KOPT-K1 (cell line): ENCODE measurements around the gene RAB5IF.
A peak's percentile ranks its signal among the peaks of the same experiment; 100 is the strongest.
"Not testable (repeated sequence)": the region's sequence is repeated elsewhere in the genome, so short reads cannot be mapped to it uniquely, and the experiment has no call there.

Experiments used
- H3K27ac ChIP-seq: fragments of 200-600 bp; sonication (generic); 2 replicates; pipeline ENCODE4 v1.5.1; 2016; ENCODE audit warnings: antibody characterized with exemption, mild to moderate bottlenecking, low read depth, low read length; ENCODE audit not compliant: poor library complexity, severe bottlenecking
- H3K36me3 ChIP-seq: fragments of 200-600 bp; sonication (generic); 2 replicates; pipeline ENCODE4 v1.5.1; 2017; ENCODE audit warnings: antibody characterized with exemption, mild to moderate bottlenecking, low read length, moderate library complexity; ENCODE audit not compliant: insufficient read depth
- H3K9me3 ChIP-seq: fragments of 200-600 bp; sonication (generic); 2 replicates; pipeline ENCODE4 v1.5.1; 2017; ENCODE audit warnings: antibody characterized with exemption, low read length, mild to moderate bottlenecking; ENCODE audit not compliant: insufficient read depth, poor library complexity, severe bottlenecking

Gene RAB5IF

DNA sequence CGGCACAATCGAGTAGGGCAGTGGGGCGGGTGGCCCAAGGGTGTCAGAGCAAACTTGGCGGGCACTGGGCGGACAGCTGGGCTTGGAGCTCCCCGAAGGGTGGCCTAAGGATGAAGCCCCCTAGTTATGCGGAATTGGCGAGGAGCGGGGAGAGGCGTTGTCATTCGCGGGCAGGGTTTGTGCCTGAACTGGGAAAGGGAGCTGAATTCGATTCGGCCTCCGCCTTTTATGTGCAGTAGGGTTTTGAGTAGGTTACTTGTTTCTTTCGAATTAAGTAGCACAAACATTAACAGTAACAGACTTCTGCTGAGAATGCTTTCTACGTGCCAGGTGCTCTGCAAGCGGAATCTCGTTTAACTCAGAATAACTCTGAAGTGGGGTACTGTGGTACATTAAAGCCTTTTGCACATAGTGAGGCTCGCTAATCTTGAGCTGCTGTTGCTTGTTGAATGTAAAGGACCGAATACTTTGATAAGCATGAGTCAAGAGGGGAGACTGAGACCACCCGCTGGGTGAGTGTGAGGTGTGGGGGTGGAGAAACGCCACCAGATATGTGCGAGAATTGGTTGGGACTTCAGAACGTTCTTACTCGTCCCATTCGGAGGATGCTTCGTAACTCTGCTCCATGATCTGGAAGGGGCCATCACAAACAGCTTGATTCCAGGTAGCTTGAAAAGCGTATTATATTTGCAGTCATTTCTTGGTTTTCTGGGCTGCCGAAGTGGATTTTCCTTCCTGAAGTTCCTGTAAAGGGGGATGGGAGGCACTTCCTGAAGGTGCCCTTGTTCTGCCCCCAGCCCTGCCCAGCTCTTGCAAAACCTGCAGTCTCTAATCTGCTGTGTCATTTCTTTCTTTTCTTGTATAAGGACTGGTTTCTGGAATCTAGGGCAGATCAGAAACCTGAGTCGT lies 833 bp downstream of the RAB5IF start:
- H3K27ac ChIP-seq: peak overlapping the region; percentile 85
- H3K9me3 ChIP-seq: no peaks in the 10 kb centered on the region
- H3K36me3 ChIP-seq: peaks cover 42% of the 10 kb centered on the region

DNA sequence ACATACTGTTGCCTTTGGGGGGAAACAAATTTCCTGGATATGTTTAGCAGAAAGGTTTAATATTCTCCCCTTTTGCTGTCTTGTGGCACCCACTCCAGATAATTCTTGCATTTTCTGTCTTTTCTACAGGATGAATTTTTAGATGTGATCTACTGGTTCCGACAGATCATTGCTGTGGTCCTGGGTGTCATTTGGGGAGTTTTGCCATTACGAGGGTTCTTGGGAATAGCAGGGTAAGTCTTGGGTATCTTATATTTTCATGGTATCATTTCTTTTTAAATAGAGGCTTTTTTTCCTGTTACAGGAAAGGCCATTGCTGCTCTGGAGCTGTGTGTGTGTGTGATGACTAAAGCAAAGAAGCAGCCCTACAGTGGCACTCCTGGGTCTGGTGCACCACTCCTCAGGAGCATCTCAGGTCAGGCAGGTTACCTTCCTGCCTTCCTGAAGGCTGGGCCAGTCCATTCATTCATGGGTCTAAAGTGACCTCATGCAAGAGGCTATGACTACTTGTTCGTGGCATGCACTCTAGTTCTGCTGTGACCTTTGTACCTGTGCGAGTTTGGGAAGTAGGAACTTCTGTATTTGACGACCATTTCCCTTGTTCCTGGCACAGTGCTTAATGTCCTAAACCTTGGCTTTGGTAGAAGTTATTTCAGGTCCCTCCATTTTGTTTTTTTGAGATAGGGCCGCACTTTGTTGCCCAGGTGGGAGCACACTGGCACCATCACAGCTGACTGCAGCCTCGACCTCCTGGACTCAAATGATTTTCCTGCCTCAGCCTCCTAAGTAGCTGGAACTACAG lies 2.2 kb downstream of the RAB5IF start:
- Histone ChIP-seq H3K36me3 (peaks cover 56% of the 10 kb centered on the region), H3K9me3 (no peaks in the 10 kb centered on the region), H3K27ac (peak overlapping the region; percentile 85)

DNA sequence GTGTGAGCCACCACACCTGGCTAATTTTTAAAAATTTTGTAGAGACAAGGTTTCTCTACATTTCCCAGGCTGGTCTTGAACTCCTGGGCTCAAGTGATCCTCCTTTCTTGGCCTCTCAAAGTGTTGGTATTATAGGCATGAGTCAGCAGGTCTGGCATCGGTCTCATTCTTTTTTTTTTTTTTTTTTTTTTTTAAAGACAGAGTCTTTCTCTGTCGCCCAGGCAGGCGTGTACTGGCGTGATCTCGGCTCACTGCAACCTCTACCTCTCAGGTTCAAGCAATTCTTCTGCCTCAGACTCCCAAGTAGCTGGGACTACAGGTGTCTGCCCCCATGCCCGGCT lies 2.8 kb downstream of the RAB5IF start:
- peaks cover 61% of the 10 kb centered on the region for H3K36me3 ChIP-seq
- H3K27ac ChIP-seq, H3K9me3 ChIP-seq: not testable (repeated sequence)

DNA sequence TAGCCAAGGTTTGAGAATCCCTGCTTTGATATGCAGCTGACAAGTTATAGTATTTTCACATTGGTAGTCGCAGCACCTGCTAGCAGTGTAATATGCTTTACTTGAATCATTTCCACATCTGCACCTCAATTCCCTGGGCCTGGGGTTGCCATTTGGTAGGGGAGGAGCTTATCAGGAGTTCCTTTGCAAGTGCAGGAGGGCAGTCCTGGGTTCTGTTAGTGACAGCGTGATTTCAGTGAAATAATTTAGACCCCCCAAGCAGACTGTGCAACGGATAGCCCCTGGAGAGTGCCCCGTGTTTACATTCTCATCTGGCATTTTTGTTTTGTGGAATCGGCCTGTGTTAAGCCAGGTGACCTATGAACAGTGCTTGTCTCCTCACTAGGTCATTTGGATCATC lies 6.0 kb downstream of the RAB5IF start:
- Histone ChIP-seq H3K36me3 (peaks cover 91% of the 10 kb centered on the region), H3K9me3 (no peaks in the 10 kb centered on the region), H3K27ac (no peak overlapping the region)

GRCh38 chr20:36613974-36614373 lies 8.4 kb downstream of the RAB5IF start:
- peaks cover 80% of the 10 kb centered on the region for H3K36me3 ChIP-seq
- H3K9me3 ChIP-seq: no peaks in the 10 kb centered on the region
- no peak overlapping the region for H3K27ac ChIP-seq

DNA sequence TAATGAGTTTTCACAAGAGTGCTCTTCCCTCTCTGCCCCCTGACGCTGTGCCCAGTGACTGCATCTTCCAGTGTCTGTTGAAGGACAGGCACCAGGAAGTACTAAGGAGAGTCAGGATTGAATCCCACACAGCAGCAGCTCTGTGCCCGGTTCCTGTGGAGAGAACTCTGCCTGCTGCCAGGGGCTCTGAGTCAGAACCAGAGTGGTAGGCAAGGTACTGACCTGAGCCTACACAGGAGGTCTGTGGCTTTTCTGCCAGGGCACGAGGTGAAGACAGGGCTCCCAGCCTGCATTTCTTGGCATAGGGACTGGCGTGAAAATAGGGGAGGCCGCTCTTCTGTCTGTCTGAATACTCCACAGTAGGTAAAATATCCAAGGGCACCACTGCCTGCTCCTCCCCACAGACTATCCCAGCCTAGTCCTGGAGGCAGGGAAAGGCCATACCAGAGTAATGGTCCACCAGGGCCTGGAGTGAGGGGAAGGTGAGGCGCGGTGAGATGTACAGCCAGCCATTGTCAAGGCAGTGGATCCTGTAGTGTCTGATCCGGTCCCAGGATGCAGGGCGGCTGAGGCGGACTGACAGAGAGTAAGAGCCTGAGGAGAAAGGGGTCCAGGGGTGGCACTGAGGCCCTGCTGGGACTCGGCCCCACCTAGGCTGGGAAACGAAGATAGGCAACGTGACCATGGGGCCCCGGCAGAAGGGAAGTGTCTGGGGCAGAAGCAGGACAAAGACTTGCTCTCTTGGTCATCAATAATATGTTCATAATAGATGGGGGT lies 9.4 kb downstream of the RAB5IF start:
- H3K36me3 ChIP-seq: peaks cover 70% of the 10 kb centered on the region
- no peaks in the 10 kb centered on the region for H3K9me3 ChIP-seq
- no peak overlapping the region for H3K27ac ChIP-seq

GRCh38 chr20:36620917-36621316 lies 15.3 kb downstream of the RAB5IF start:
- Histone ChIP-seq H3K27ac (no peak overlapping the region), H3K9me3 (no peaks in the 10 kb centered on the region), H3K36me3 (peaks cover 57% of the 10 kb centered on the region)

GRCh38 chr20:36623444-36623843 lies 17.9 kb downstream of the RAB5IF start:
- Histone ChIP-seq H3K27ac (no peak overlapping the region), H3K36me3 (peaks cover 71% of the 10 kb centered on the region), H3K9me3 (no peaks in the 10 kb centered on the region)

DNA sequence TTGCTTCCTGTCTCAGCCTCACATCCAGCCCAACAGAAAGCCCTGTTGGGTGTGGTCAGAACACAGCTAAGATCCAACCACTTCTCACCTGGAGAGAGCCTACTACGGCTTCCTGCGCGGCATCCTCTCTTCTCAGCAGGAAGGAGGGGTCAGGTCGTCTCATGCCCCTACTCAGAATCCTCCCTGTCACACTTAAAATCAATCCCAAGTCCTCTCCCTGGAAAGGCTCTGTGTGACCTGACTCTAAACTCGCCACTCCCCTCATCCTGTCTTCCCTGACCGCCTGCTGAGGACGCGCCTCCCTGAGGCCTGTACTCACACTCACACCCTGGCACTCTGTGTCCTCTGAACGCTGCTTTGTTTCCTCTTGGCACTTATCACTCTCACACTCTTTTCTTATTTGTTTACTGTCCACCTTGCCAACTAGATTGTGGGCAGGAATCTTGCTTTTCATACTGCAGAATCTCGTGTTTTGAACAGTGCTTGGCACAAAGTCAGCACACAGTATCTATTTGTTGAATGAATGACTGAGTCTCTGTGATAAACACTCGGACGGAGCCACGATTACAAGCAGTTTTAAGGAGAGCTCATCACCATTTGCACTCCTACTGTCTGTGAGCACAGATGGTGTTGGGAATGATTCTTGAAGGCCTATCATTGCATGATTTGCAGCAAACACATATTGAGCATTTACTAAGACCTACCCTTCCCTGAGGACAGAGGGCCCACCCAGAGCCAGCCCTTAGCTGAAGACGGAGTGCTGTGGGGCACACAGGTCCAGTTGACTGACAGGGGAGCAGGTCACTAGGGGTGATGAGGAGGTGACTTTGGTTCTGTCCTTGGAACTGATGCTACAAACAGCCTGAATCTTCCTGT lies 18.7 kb downstream of the RAB5IF start:
- Histone ChIP-seq H3K36me3 (peaks cover 77% of the 10 kb centered on the region), H3K27ac (no peak overlapping the region), H3K9me3 (no peaks in the 10 kb centered on the region)

DNA sequence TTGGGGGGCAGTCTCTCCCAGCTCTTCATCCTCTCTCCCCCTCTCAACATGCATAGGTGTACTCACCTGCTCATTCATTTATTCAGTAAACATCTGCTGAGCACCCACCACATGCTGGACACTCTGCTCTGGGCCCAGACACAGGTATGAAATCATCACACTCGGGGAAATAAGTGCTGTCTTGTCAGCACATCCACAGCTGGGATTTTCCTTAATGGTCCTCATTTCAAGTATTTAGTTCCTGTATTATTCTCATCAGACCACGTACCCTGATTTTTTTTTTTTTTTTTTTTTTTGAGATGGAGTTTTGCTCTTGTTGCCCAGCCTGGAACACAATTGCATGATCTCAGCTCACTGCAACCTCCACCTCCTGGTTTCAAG lies 19.4 kb downstream of the RAB5IF start:
- no peak overlapping the region for H3K27ac ChIP-seq

DNA sequence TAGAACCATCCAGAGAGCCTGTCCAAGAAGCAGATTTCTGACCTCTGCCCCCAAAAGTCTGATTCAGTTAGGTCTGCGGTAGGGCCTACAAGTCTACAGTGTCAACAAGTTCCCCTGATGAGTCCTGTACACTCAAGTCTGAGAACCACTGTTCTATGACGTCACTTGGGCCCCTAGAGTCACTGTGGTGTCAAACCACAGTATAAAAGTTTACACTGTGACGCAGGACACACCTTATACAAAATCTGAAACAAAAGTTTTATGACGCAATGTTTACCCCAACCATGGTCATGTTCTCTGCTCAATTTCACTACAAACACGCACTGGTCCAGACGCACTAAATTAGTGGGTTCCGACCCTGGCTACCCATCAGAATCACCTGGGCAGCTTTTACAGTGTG lies 22.5 kb downstream of the RAB5IF start:
- H3K27ac ChIP-seq: peak overlapping the region; percentile 0
- peaks cover 88% of the 10 kb centered on the region for H3K36me3 ChIP-seq
- no peaks in the 10 kb centered on the region for H3K9me3 ChIP-seq

More for the DNA sequence above, 19.4 kb downstream of the RAB5IF start:
- no peaks in the 10 kb centered on the region for H3K9me3 ChIP-seq
- peaks cover 77% of the 10 kb centered on the region for H3K36me3 ChIP-seq

DNA sequence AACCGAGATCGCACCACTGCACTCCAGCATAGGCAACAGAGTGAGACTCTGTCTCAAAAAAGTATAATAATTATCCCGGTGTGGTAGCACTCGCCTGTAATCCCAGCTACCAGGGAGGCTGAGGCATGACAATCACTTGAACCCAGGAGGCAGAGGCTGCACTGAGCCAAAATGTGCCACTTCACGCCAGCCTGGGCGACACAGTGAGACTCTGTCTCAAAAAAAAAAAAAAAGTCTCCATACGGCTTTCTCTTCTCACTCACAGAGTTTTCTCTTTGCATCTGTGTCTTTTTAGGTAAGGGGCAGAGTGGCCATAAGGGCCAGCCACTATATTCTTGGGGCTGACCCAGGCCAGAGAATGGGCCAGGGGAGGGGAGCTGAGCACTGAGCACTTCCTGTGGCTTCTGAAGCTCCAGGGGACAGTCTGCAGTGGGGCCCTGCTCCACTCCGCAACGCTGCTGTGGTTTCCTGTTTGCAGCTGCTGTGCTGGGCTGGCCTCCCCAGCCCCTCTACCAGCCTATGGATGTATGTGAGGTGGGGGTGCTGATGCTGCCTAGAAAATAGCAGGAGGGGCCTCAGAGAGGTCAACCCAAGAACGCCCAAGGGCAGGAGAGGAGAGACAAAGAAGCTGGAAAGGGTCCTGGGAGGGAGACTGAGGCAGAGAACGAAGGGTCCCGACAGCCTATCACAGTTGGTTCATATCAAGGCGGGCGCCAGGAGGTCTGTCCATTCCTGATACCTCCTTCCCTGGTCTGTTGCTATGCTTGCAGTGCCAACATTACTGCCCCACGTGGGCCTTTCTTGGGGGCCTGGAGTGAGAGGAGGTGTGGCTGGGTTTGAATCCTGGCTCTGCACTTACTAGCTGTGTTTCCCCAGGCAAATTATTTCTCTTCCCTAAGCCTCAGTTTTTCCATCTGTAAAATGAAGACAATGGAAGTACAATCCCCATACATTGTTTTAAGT lies 24.4 kb downstream of the RAB5IF start:
- Histone ChIP-seq H3K36me3 (peaks cover 86% of the 10 kb centered on the region), H3K27ac (peak overlapping the region; percentile 82), H3K9me3 (no peaks in the 10 kb centered on the region)

DNA sequence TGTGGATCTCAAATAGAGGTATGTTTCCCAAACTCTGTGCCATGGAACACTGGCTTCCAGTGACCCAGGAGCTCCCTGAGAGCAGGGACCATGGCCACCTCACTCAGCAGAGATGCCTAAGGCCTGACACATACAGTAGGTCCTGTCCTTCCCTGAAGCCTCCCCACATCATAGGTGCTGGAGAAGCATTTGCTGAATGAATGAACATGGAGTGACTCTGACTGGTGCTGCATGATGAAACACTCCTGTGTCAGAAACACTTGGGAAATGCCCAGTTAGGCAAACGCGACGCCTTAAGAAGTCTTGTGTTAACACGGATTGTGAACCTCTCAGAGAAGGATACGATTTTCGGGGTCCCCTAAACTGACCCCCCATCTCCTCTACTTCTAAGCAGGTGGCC lies 26.1 kb downstream of the RAB5IF start:
- Histone ChIP-seq H3K27ac (peak overlapping the region; percentile 82), H3K36me3 (peaks cover 82% of the 10 kb centered on the region), H3K9me3 (no peaks in the 10 kb centered on the region)
